Neural progenitor cell (in vitro differentiated cells): ENCODE data around the gene CALHM2.

ENCODE experiments used
- EZH2 ChIP-seq: fragments of 200-600 bp; sonication (generic); IDR thresholded peaks from 2 replicates; pipeline ENCODE4 v1.6.1; 2017; ENCODE audit warnings: antibody characterized with exemption, mild to moderate bottlenecking, moderate library complexity
- EZH2phosphoT487 ChIP-seq: fragments of 200-600 bp; sonication (generic); IDR thresholded peaks from 2 replicates; pipeline ENCODE4 v1.6.1; 2017; ENCODE audit warnings: antibody characterized with exemption
- TF ChIP-seq, protein P1 (sequence below): fragments of 200-600 bp; sonication (generic); IDR thresholded peaks from 2 replicates; pipeline ENCODE4 v1.5.1; 2017; ENCODE audit warnings: antibody characterized with exemption, mild to moderate bottlenecking

DNA sequence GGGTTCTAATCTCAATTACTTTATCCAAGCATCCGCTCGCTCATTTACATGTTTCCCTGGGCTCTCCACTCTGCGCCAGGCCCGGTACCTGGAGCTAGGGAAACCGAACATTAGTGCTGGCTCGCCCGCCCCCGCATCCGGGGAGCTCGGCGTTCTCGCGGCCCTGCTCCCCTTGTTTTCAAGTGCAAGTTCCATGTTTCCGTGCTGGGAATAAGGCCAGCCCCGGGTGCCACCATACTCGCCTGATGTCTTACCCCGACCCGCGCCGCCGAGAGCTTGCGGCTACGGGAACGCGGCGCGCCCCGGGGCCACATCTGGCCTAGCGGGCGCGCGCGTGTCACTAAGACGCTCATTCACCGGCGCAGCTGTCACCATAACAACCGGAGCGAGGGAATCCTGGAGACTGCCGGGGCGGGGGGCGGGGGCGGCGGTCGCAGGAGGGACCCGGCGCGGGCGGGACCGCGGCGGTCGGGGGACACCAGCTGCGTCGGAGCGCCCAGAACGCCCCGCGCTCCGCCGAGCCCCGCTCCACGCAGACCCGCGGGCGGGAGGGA lies 41.3 kb upstream of the CALHM2 start, which contains the start of gene NEURL1:
- TF ChIP-seq, protein P1, sequence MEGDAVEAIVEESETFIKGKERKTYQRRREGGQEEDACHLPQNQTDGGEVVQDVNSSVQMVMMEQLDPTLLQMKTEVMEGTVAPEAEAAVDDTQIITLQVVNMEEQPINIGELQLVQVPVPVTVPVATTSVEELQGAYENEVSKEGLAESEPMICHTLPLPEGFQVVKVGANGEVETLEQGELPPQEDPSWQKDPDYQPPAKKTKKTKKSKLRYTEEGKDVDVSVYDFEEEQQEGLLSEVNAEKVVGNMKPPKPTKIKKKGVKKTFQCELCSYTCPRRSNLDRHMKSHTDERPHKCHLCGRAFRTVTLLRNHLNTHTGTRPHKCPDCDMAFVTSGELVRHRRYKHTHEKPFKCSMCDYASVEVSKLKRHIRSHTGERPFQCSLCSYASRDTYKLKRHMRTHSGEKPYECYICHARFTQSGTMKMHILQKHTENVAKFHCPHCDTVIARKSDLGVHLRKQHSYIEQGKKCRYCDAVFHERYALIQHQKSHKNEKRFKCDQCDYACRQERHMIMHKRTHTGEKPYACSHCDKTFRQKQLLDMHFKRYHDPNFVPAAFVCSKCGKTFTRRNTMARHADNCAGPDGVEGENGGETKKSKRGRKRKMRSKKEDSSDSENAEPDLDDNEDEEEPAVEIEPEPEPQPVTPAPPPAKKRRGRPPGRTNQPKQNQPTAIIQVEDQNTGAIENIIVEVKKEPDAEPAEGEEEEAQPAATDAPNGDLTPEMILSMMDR, result no peak
- TF ChIP-seq EZH2phosphoT487 (peak; percentile 14), EZH2 (no peak)
